HepG2 (cell line): ENCODE results near the gene MMAA. TPM values are rescaled to one million over a fixed set of nuclear protein-coding genes. Genes with fewer than 3 reads are reported as not detected.

Source experiments
- ATAC-seq: fragments of 200-7000 bp; cut with Tn5 transposase; 3 replicates; pipeline ENCODE4 v1.9.1; 2020; ENCODE audit warnings: mild to moderate bottlenecking, moderate library complexity
- BruUV-seq: library from RNA; stranded (reverse); fragments of 400-500 nt; replicated peaks from 2 replicates; lab custom pipeline; 2021; lab: Mats Ljungman, UMichigan
- CTCF ChIA-PET: fragments of 300-600 bp; formaldehyde crosslinking; extraction: SDS; loops from one replicate; lab custom pipeline; 2021; ENCODE audit warnings: low total read pairs, inconsistent platforms, low intra/inter-chr PET ratio; lab: Yijun Ruan, JAX
- POLR2A ChIA-PET: fragments of 350-600 bp; sonication (Branson Sonifier 250); formaldehyde crosslinking; loops from one replicate; lab custom pipeline; 2020; ENCODE audit warnings: antibody characterized with exemption, inconsistent platforms; lab: Yijun Ruan, JAX
- DNase-seq: peaks from one replicate; pipeline ENCODE4 v3.0.0-alpha.2; 2015; ENCODE audit warnings: low spot score
- FAIRE-seq: peaks from 3 replicates; lab custom pipeline; 2011; peaks lifted over from hg19 to GRCh38; lab: Jason Lieb, UNC
- H2AFZ ChIP-seq: one replicate; pipeline ENCODE4 v1.6.1; 2011; ENCODE audit warnings: low read length, inconsistent platforms
- H3K27ac ChIP-seq: fragments of 300-600 bp; 3 replicates; pipeline ENCODE4 v1.8.0; 2011; ENCODE audit warnings: mixed run types, mild to moderate bottlenecking, mixed read lengths, low read length, inconsistent platforms; ENCODE audit not compliant: insufficient read depth; ENCODE audit errors: extremely low read length
- H3K27me3 ChIP-seq, 2 experiments: fragments of 200-600 bp in 1 of 2; 2 replicates in 1 of 2; 3 replicates in 1 of 2; pipeline versions ENCODE4 v1.6.0 to v1.8.0; 2011; ENCODE audit warnings: low read length in 2 of 2, mild to moderate bottlenecking in 2 of 2, moderate library complexity in 2 of 2, inconsistent platforms in 1 of 2; ENCODE audit not compliant: insufficient read depth in 2 of 2, control insufficient read depth in 1 of 2
- H3K36me3 ChIP-seq, 2 experiments: fragments of 200-600 bp in 1 of 2; replicated peaks in 1 of 2; 2 replicates in 1 of 2; 3 replicates in 1 of 2; pipeline versions ENCODE4 v1.5.1 to v1.8.0; 2011; ENCODE audit warnings: low read length in 2 of 2, inconsistent platforms in 1 of 2; ENCODE audit not compliant: insufficient read depth in 2 of 2, control insufficient read depth in 1 of 2
- H3K4me1 ChIP-seq: 2 replicates; pipeline ENCODE4 v1.5.1; 2012; ENCODE audit warnings: low read length, inconsistent platforms; ENCODE audit not compliant: insufficient read depth
- H3K4me2 ChIP-seq: 2 replicates; pipeline ENCODE4 v1.6.0; 2011; ENCODE audit warnings: low read depth, low read length, inconsistent platforms
- H3K4me3 ChIP-seq, 3 experiments: fragments of 200-600 bp in 1 of 3; sonication (generic), shearing (Covaris generic) in 1 of 3; replicated peaks in 1 of 3; 2 replicates each; pipeline ENCODE4 v1.5.1; 2011 to 2016; ENCODE audit warnings: low read length in 3 of 3, inconsistent platforms in 2 of 3, low read depth in 2 of 3, mild to moderate bottlenecking in 2 of 3, control low read depth in 1 of 3, mixed read lengths in 1 of 3; ENCODE audit not compliant: insufficient read depth in 1 of 3
- H3K79me2 ChIP-seq: one replicate; pipeline ENCODE4 v1.6.1; 2011; ENCODE audit warnings: low read length, inconsistent platforms; ENCODE audit not compliant: insufficient read depth
- H3K9ac ChIP-seq: 2 replicates; pipeline ENCODE4 v1.6.0; 2011; ENCODE audit warnings: mild to moderate bottlenecking, low read depth, low read length, inconsistent platforms; ENCODE audit not compliant: insufficient read depth
- H3K9me3 ChIP-seq: 2 replicates; pipeline ENCODE4 v1.5.1; 2012; ENCODE audit warnings: mild to moderate bottlenecking, low read length
- H4K20me1 ChIP-seq: 2 replicates; pipeline ENCODE4 v1.6.0; 2011; ENCODE audit warnings: inconsistent platforms, mild to moderate bottlenecking, low read length, moderate library complexity; ENCODE audit not compliant: insufficient read depth
- ATF7 ChIP-seq, 2 experiments: fragments of 450-650 bp in 1 of 2; sonication (generic) in 1 of 2; formaldehyde crosslinking in 1 of 2; IDR thresholded peaks; 2 replicates each; pipeline versions ENCODE4 v1.4.0 to v1.6.1; 2016 to 2020; ENCODE audit warnings: antibody characterized with exemption in 1 of 2, mild to moderate bottlenecking in 1 of 2, missing genetic modification reagents in 1 of 2
- WGBS: methylation state at CpG from one replicate; pipeline ENCODE4 v1.1.6; 2017; ENCODE audit warnings: low lambda C conversion rate; 5-methylcytosine and 5-hydroxymethylcytosine counted together
- in situ Hi-C: cut with HindIII; loops from 2 replicates; pipeline ENCODE4 v1.10.0; 2017; ENCODE audit warnings: low pct_unique_long_range_greater_than_20kb; ENCODE audit not compliant: extremely low pct_ligation_motif_present
- intact Hi-C: fragments of 100-400 bp; cut with micrococcal nuclease; formaldehyde crosslinking; loops from one replicate; pipeline ENCODE4 v1.10.0; 2022; ENCODE audit not compliant: unreplicated experiment
- polyA plus RNA-seq, 8 experiments: library from polyadenylated mRNA; depleted of rRNA in 3 of 8; stranded (reverse) in 7 of 8; unstranded in 1 of 8; fragments of >200 nt; fragmentation: Illumina TruSeq in 4 of 8; extraction: Trizol in 4 of 8; gene quantifications; 2 replicates each; pipeline versions ENCODE4 v1.2.1 to v1.2.3, GENCODE V29; 2011 to 2016; ENCODE audit warnings: low read depth in 4 of 8, missing spikeins in 1 of 8, mixed read lengths in 1 of 8; ENCODE audit not compliant: insufficient read depth in 1 of 8
- total RNA-seq, 5 experiments: library from RNA; depleted of rRNA; stranded (reverse); fragments of >200 nt; fragmentation: Illumina TruSeq; extraction: Trizol; gene quantifications; 2 replicates each; pipeline ENCODE4 v1.2.3, GENCODE V29; 2016; ENCODE audit warnings: low read depth in 1 of 5
- TF ChIP-seq, protein P1 (sequence below): sonication (generic); formaldehyde crosslinking; IDR thresholded peaks from 2 replicates; pipeline ENCODE4 v1.4.0; 2020; ENCODE audit warnings: missing genetic modification reagents, mild to moderate bottlenecking, borderline replicate concordance

The MMAA gene
- total and polyA plus RNA-seq, 2 of the 13 experiments (the other 11 are each of a cell fraction or from before 2014, with no cell fraction given), result 1.3 to 2.8 TPM

DNA sequence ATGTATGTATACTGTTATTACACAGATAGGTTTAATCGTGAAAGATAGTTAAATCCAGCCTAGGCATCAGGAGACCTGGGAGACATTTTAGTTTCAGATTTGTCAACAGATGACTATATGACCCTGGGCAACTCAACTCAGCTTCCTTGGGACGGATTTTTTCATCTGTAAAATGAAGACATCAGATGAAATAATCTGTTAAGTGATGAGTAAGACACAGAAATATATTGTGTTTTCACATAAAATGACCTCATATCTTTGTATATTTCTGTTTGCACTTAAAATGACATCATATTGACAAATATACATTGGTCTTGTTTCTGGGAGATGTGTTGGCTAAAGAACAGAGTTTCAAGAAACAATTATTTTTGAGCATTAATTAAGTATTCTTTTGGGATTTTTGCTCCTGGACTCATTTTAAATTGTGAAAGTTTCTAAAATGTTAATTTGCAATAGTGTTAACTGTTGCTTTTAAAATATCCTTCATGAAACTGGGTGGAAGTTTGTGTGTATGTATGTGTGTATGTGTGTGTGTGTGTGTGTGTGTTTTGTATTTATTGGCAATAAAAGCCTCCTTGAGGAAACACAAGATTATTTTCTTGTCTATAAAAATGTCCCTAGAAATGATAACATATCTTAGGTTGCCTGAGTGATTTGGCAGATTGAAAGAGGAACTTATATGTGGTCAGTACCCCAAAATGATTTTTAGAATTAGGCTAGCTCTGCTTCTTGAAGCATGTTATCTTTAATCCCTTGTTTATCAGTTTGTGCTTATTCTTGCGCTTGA, 29.1 kb upstream of the MMAA start:
- CTCF ChIA-PET, result no interaction called here

More for the DNA sequence above, 29.1 kb upstream of the MMAA start:
- Histone ChIP-seq H3K4me1 (no peaks in the 10 kb centered on the region), H4K20me1 (no peaks in the 10 kb centered on the region), H3K9ac (no peak overlapping the region), H3K4me3 (no peak overlapping the region), H3K4me2 (no peak overlapping the region), H3K27ac (no peak overlapping the region), H3K36me3 (no peaks in the 10 kb centered on the region), H3K27me3 (no peaks in the 10 kb centered on the region; a peak in 1 of 5 replicates), H3K79me2 (no peaks in the 10 kb centered on the region), H2AFZ (no peak overlapping the region), H3K9me3 (no peaks in the 10 kb centered on the region)
- no peak for ATAC-seq
- TF ChIP-seq ATF7 (IDR thresholded peaks at IDR 0.05) (peak; percentile 82), ATF7 (CRISPR knock-in tag; IDR thresholded peaks at IDR 0.05) (no peak)
- TF ChIP-seq, protein P1, sequence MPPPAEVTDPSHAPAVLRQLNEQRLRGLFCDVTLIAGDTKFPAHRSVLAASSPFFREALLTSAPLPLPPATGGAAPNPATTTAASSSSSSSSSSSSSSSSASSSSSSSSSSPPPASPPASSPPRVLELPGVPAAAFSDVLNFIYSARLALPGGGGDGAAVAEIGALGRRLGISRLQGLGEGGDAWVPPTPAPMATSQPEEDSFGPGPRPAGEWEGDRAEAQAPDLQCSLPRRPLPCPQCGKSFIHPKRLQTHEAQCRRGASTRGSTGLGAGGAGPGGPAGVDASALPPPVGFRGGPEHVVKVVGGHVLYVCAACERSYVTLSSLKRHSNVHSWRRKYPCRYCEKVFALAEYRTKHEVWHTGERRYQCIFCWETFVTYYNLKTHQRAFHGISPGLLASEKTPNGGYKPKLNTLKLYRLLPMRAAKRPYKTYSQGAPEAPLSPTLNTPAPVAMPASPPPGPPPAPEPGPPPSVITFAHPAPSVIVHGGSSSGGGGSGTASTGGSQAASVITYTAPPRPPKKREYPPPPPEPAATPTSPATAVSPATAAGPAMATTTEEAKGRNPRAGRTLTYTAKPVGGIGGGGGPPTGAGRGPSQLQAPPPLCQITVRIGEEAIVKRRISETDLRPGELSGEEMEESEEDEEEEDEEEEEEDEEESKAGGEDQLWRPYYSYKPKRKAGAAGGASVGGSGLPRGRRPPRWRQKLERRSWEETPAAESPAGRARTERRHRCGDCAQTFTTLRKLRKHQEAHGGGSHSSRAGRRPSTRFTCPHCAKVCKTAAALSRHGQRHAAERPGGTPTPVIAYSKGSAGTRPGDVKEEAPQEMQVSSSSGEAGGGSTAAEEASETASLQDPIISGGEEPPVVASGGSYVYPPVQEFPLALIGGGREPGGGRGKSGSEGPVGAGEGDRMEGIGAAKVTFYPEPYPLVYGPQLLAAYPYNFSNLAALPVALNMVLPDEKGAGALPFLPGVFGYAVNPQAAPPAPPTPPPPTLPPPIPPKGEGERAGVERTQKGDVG (CRISPR knock-in tag), result no peak
- intact Hi-C loops, result no loop called here
- no peak for FAIRE-seq
- POLR2A ChIA-PET, result no interaction called here
- no TSS peak for BruUV-seq
- in situ Hi-C loops, result no loop called here
- DNase-seq, result no peak
- WGBS, result 2% methylated on average over 3 of the region's 3 CpGs
